Lower lobe of right lung (tissue), 2 donors: Measurements from ENCODE around the gene SEMA5B. TPM values are rescaled to one million over a fixed set of nuclear protein-coding genes. Genes with fewer than 3 reads are reported as not detected.

Source experiments
- ATAC-seq, 2 donors: fragments of 200-7000 bp; cut with Tn5 transposase; one replicate each; pipeline ENCODE4 v1.9.1; 2020 to 2022; ENCODE audit warnings: mild to moderate bottlenecking in 2 of 2, moderate library complexity in 2 of 2
- DNase-seq: peaks from one replicate; pipeline ENCODE4 v3.0.0-alpha.2; 2020
- H3K27ac ChIP-seq: fragments of 200-600 bp; one replicate; pipeline ENCODE4 v1.8.0; 2022
- H3K27me3 ChIP-seq: fragments of 200-600 bp; one replicate; pipeline ENCODE4 v1.8.0; 2022; ENCODE audit warnings: low read depth
- H3K36me3 ChIP-seq: fragments of 200-600 bp; one replicate; pipeline ENCODE4 v1.8.0; 2022; ENCODE audit warnings: mild to moderate bottlenecking
- H3K4me1 ChIP-seq: fragments of 200-600 bp; one replicate; pipeline ENCODE4 v1.8.0; 2022
- H3K4me3 ChIP-seq: fragments of 200-600 bp; one replicate; pipeline ENCODE4 v1.8.0; 2022; ENCODE audit warnings: mild to moderate bottlenecking
- H3K9me3 ChIP-seq: fragments of 200-600 bp; one replicate; pipeline ENCODE4 v1.8.0; 2022
- intact Hi-C: fragments of 100-400 bp; cut with DNase I; formaldehyde crosslinking; loops from one replicate; pipeline ENCODE4 v1.11.0; 2022
- total RNA-seq: library from RNA; stranded (reverse); fragmentation: NEBNext Ultra II Directional; extraction: Animal tissue kit (Norgen Biotek cat#: 25700); gene quantifications from one replicate; pipeline ENCODE4 v1.2.1, GENCODE V29; 2021
- TF ChIP-seq, protein P1 (sequence below): fragments of 200-600 bp; IDR thresholded peaks from one replicate; pipeline ENCODE4 v1.8.0; 2022; ENCODE audit warnings: antibody characterized with exemption, mild to moderate bottlenecking
- donor health status: DM: no; HTN: yes; CAD: no; lungs with severe emphysema.

Gene SEMA5B
- total RNA-seq, 1 donor from 2014 or later: 0.71 TPM

DNA sequence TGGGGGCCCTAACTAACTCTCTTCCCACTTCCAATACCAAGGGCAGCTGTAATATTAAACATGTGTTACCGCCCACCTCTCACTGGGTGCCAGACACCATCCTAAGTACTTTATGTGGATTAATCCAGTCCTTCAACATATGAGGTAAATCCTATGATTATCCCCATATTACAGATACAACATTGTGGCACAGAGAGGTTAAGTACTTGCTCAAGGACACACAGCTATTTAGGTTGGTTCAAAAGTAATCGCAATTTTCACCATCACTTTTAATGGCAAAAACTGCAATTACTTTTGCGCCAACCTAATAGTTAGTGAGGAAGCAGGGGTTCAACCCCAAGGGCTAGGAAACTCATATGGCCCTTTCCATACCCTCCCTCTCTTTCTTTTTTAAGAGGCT, 100.8 kb downstream of the SEMA5B start:
- TF ChIP-seq, protein P1, sequence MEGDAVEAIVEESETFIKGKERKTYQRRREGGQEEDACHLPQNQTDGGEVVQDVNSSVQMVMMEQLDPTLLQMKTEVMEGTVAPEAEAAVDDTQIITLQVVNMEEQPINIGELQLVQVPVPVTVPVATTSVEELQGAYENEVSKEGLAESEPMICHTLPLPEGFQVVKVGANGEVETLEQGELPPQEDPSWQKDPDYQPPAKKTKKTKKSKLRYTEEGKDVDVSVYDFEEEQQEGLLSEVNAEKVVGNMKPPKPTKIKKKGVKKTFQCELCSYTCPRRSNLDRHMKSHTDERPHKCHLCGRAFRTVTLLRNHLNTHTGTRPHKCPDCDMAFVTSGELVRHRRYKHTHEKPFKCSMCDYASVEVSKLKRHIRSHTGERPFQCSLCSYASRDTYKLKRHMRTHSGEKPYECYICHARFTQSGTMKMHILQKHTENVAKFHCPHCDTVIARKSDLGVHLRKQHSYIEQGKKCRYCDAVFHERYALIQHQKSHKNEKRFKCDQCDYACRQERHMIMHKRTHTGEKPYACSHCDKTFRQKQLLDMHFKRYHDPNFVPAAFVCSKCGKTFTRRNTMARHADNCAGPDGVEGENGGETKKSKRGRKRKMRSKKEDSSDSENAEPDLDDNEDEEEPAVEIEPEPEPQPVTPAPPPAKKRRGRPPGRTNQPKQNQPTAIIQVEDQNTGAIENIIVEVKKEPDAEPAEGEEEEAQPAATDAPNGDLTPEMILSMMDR: no peak
- peaks cover 24% of the 10 kb centered on the region for H3K27me3 ChIP-seq
- H3K4me3 ChIP-seq: no peak overlapping the region
- ATAC-seq (no peak), DNase-seq (no peak)
- no peaks in the 10 kb centered on the region for H3K36me3 ChIP-seq
- no peaks in the 10 kb centered on the region for H3K9me3 ChIP-seq
- no peak overlapping the region for H3K27ac ChIP-seq
- peaks cover 6% of the 10 kb centered on the region for H3K4me1 ChIP-seq
- intact Hi-C loops: no loop called here

DNA sequence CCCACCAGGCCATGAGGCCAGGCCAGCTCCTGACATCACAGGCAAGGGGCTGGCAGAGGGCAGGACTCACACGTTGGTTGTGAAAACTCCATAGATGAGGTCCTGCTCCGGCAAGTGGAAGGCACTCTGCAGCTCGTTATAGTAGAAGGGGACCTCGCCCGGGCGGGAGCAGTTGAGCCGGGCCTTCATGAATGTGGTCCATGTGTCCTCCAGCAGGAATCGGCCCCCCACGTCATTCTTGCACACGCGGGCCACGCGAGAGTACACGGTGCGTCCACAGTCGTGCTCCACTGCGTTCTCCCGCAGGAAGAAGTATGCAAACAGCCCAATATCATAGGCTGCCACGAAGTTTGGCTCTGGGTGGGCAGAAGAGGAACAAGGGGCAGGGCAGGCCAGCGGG, 101.2 kb downstream of the SEMA5B start:
- intact Hi-C loops: no loop called here
- H3K4me3 ChIP-seq: no peak overlapping the region
- peaks cover 29% of the 10 kb centered on the region for H3K27me3 ChIP-seq
- ATAC-seq (no peak), DNase-seq (no peak)
- H3K36me3 ChIP-seq: no peaks in the 10 kb centered on the region
- TF ChIP-seq, protein P1: no peak
- peaks cover 8% of the 10 kb centered on the region for H3K4me1 ChIP-seq
- no peaks in the 10 kb centered on the region for H3K9me3 ChIP-seq
- no peak overlapping the region for H3K27ac ChIP-seq

DNA sequence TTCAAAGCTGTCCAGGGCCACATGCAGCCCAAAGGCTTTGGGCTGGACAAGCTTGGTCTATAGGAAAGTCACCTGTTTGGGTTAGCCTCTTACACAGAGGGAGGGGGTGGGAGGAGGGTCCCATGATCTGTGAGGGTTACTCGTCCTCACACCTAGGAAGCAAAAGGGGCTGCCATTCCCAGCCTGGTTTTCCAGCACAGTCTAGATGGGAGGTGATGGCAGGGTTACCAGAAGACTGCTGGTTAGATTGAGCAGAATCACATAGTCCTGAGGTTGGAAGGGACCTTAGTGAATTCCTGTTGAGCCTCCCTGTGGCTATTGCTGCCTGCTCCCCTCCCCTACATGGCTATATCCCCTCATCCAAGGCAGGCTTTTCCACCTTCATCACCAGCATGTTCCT, 101.8 kb downstream of the SEMA5B start:
- no peak for ATAC-seq
- intact Hi-C loops: no loop called here

DNA sequence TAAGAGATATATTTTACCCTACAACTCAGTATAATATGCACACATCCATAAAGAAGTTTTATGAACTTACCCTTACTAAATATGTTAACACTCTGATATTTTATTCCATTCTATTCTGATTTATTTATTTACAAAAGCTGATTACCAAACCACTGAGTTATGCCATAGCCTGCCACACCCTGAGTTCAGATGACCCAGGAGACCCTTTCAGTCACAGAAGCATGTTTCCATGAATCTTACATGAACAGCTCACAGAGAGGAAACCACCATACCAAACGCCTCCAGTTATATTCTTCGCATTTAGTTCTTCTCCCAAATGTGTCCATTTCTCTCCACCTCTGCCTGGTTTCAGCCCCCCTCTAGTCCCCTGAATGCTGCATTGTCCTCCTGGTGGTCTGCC, 103.5 kb downstream of the SEMA5B start:
- DNase-seq (no peak), ATAC-seq (no peak)
- H3K4me3 ChIP-seq: no peak overlapping the region
- intact Hi-C loops: no loop called here
- peaks cover 31% of the 10 kb centered on the region for H3K27me3 ChIP-seq
- H3K9me3 ChIP-seq: no peaks in the 10 kb centered on the region
- peaks cover 8% of the 10 kb centered on the region for H3K4me1 ChIP-seq
- no peak overlapping the region for H3K27ac ChIP-seq
- TF ChIP-seq, protein P1: no peak
- no peaks in the 10 kb centered on the region for H3K36me3 ChIP-seq

More for the DNA sequence above, 101.8 kb downstream of the SEMA5B start:
- Histone ChIP-seq H3K9me3 (no peaks in the 10 kb centered on the region), H3K27me3 (peaks cover 31% of the 10 kb centered on the region), H3K4me3 (no peak overlapping the region), H3K27ac (no peak overlapping the region), H3K4me1 (peaks cover 8% of the 10 kb centered on the region), H3K36me3 (no peaks in the 10 kb centered on the region)
- TF ChIP-seq, protein P1: no peak
- no peak for DNase-seq

DNA sequence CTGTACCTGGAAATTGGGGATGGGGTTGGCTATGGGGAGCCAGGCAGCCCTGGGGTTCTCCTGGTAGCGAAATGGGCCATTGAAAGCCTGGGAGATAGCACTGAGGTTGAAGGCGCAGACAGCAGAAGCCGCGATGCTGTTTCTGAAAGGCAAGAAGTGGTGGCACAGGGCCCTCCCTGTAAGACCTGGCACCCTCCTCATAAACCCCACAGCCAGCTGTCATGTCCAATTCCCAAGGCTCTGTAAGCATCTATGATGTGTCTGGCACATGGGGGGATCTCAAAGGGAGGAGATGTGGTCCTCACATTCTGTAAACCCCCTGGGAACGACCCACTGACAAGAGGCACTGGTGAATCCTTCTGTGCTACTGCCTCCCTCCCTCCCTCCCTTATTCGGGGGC, 104.0 kb downstream of the SEMA5B start:
- DNase-seq (no peak), ATAC-seq (no peak)
- Histone ChIP-seq H3K4me3 (no peak overlapping the region), H3K9me3 (no peaks in the 10 kb centered on the region), H3K27ac (no peak overlapping the region), H3K36me3 (no peaks in the 10 kb centered on the region), H3K4me1 (peaks cover 8% of the 10 kb centered on the region), H3K27me3 (peaks cover 31% of the 10 kb centered on the region)
- TF ChIP-seq, protein P1: no peak
- intact Hi-C loops: no loop called here
